Vagina (tissue), 2 donors: Measurements from ENCODE around the gene RSU1. TPM values are rescaled to one million over a fixed set of nuclear protein-coding genes. Genes with fewer than 3 reads are reported as not detected.

Experiments
- DNase-seq, 2 donors: peaks; one replicate each; pipeline ENCODE4 v3.0.0-alpha.2; 2017; ENCODE audit errors: extremely low spot score in 2 of 2
- H3K27ac ChIP-seq: fragments of 200-600 bp; sonication (generic); one replicate; pipeline ENCODE4 v1.5.1; 2019
- H3K27me3 ChIP-seq: fragments of 200-600 bp; sonication (generic); one replicate; pipeline ENCODE4 v1.5.1; 2019
- H3K36me3 ChIP-seq, 2 donors: fragments of 200-600 bp; sonication (generic); one replicate each; pipeline ENCODE4 v1.5.1; 2017 to 2019
- H3K4me1 ChIP-seq: fragments of 200-600 bp; sonication (generic); one replicate; pipeline ENCODE4 v1.5.1; 2019
- H3K4me3 ChIP-seq, 2 donors: fragments of 200-600 bp; sonication (generic); 1 replicate in 1 of 2; 2 replicates in 1 of 2; pipeline ENCODE4 v1.5.1; 2016 to 2019
- H3K9me3 ChIP-seq: fragments of 200-600 bp; sonication (generic); one replicate; pipeline ENCODE4 v1.5.1; 2019
- CTCF ChIP-seq, 3 experiments: fragments of 450-650 bp in 2 of 3; fragments of 200-600 bp in 1 of 3; sonication (generic) in 1 of 3; IDR thresholded peaks; one replicate each; pipeline ENCODE4 v1.5.1; 2017 to 2019; ENCODE audit warnings: antibody characterized with exemption in 3 of 3, mild to moderate bottlenecking in 2 of 3, moderate library complexity in 2 of 3
- POLR2A ChIP-seq, 2 donors: fragments of 450-650 bp; IDR thresholded peaks; one replicate each; pipeline ENCODE4 v1.6.1; 2017; ENCODE audit warnings: antibody characterized with exemption in 2 of 2, mild to moderate bottlenecking in 2 of 2, moderate library complexity in 2 of 2
- POLR2AphosphoS5 ChIP-seq, 2 donors: sonication (generic); formaldehyde crosslinking; IDR thresholded peaks; one replicate each; pipeline ENCODE4 v1.9.0; 2017; ENCODE audit warnings: antibody characterized with exemption in 2 of 2, mild to moderate bottlenecking in 2 of 2, low read depth in 1 of 2; ENCODE audit not compliant: insufficient read depth in 1 of 2
- intact Hi-C: fragments of 100-400 bp; cut with DNase I; formaldehyde crosslinking; loops from one replicate; pipeline ENCODE4 v1.15.1; 2023
- total RNA-seq: library from RNA; depleted of rRNA; stranded (reverse); fragments of >200 nt; gene quantifications from one replicate; pipeline ENCODE4 v1.2.3, GENCODE V29; 2016

The RSU1 gene
- total RNA-seq, 1 donor from 2014 or later: 50.3 TPM

GRCh38 chr10:16675334-16675733 lies 141.9 kb downstream of the RSU1 start:
- no peaks in the 10 kb centered on the region for H3K4me1 ChIP-seq
- no peak for DNase-seq
- TF ChIP-seq CTCF (IDR thresholded peaks at IDR 0.05) (no peak), POLR2A (IDR thresholded peaks at IDR 0.05) (no peak), POLR2AphosphoS5 (IDR thresholded peaks at IDR 0.05; ENCODE audit: insufficient read depth in 1 of 2, low read depth in 1 of 2) (no peak)
- no peaks in the 10 kb centered on the region for H3K9me3 ChIP-seq
- H3K36me3 ChIP-seq: no peaks in the 10 kb centered on the region
- no peak overlapping the region for H3K27ac ChIP-seq
- no peaks in the 10 kb centered on the region for H3K27me3 ChIP-seq
- no peak overlapping the region for H3K4me3 ChIP-seq
- intact Hi-C loops: no loop called here

- Histone ChIP-seq H3K4me1 (no peaks in the 10 kb centered on the region), H3K36me3 (no peaks in the 10 kb centered on the region), H3K27ac (no peak overlapping the region), H3K27me3 (no peaks in the 10 kb centered on the region), H3K4me3 (no peak overlapping the region), H3K9me3 (no peaks in the 10 kb centered on the region)
- DNase-seq: no peak
- intact Hi-C loops: no loop called here
- no peak for TF ChIP-seq POLR2AphosphoS5 (IDR thresholded peaks at IDR 0.05; ENCODE audit: insufficient read depth in 1 of 2, low read depth in 1 of 2)
- TF ChIP-seq POLR2A (IDR thresholded peaks at IDR 0.05): no peak
- TF ChIP-seq CTCF (IDR thresholded peaks at IDR 0.05): no peak
These were observed 143.0 kb downstream of the RSU1 start for GRCh38 chr10:16674147-16674703.

- H3K4me1 ChIP-seq: no peaks in the 10 kb centered on the region
- no peak overlapping the region for H3K27ac ChIP-seq
- H3K4me3 ChIP-seq: no peak overlapping the region
- intact Hi-C loops: no loop called here
- TF ChIP-seq POLR2AphosphoS5 (IDR thresholded peaks at IDR 0.05; ENCODE audit: insufficient read depth in 1 of 2, low read depth in 1 of 2) (no peak), POLR2A (IDR thresholded peaks at IDR 0.05) (no peak), CTCF (IDR thresholded peaks at IDR 0.05) (no peak)
- no peaks in the 10 kb centered on the region for H3K9me3 ChIP-seq
- no peaks in the 10 kb centered on the region for H3K36me3 ChIP-seq
- no peaks in the 10 kb centered on the region for H3K27me3 ChIP-seq
- DNase-seq: no peak
These were observed 143.8 kb downstream of the RSU1 start for GRCh38 chr10:16673443-16673842.

GRCh38 chr10:16663444-16663843 lies 153.8 kb downstream of the RSU1 start:
- no peak for DNase-seq
- no peak overlapping the region for H3K27ac ChIP-seq
- H3K36me3 ChIP-seq: no peaks in the 10 kb centered on the region
- H3K4me1 ChIP-seq: no peaks in the 10 kb centered on the region
- TF ChIP-seq POLR2AphosphoS5 (IDR thresholded peaks at IDR 0.05; ENCODE audit: insufficient read depth in 1 of 2, low read depth in 1 of 2) (no peak), CTCF (IDR thresholded peaks at IDR 0.05) (no peak), POLR2A (IDR thresholded peaks at IDR 0.05) (no peak)
- H3K4me3 ChIP-seq: no peak overlapping the region
- H3K9me3 ChIP-seq: no peaks in the 10 kb centered on the region
- intact Hi-C loops: no loop called here
- H3K27me3 ChIP-seq: no peaks in the 10 kb centered on the region

GRCh38 chr10:16662923-16663322 lies 154.3 kb downstream of the RSU1 start:
- Histone ChIP-seq H3K36me3 (no peaks in the 10 kb centered on the region), H3K4me1 (no peaks in the 10 kb centered on the region), H3K27ac (no peak overlapping the region), H3K9me3 (no peaks in the 10 kb centered on the region), H3K27me3 (no peaks in the 10 kb centered on the region), H3K4me3 (no peak overlapping the region)
- no peak for DNase-seq
- intact Hi-C loops: no loop called here
- TF ChIP-seq POLR2AphosphoS5 (IDR thresholded peaks at IDR 0.05; ENCODE audit: insufficient read depth in 1 of 2, low read depth in 1 of 2) (no peak), CTCF (IDR thresholded peaks at IDR 0.05) (no peak), POLR2A (IDR thresholded peaks at IDR 0.05) (no peak)
